CD4-positive, CD25-positive, alpha-beta regulatory T cell (primary cell): ENCODE results near the gene PHF19. TPM values are rescaled to one million over a fixed set of nuclear protein-coding genes. Genes with fewer than 3 reads are reported as not detected.

Experiments used
- ATAC-seq, 2 donors: fragments of 150-1000 bp; cut with Tn5 transposase; one replicate each; pipeline ENCODE4 v1.10.0; 2021; ENCODE audit warnings: low read depth in 2 of 2, moderate number of reproducible peaks in 2 of 2, moderate library complexity in 1 of 2
- DNase-seq, 3 donors: peaks; one replicate each; pipeline versions ENCODE4 v3.0.0 to v3.0.0-alpha.2; 2012 to 2022; ENCODE audit warnings: mixed read lengths in 1 of 3
- H3K27ac ChIP-seq: one replicate; pipeline ENCODE4 v1.7.0; 2013; ENCODE audit warnings: mild to moderate bottlenecking, low read length; ENCODE audit not compliant: insufficient read depth, poor library complexity, severe bottlenecking
- H3K27me3 ChIP-seq: one replicate; pipeline ENCODE4 v1.7.0; 2013; ENCODE audit warnings: low read length; ENCODE audit not compliant: control insufficient read depth, insufficient read depth
- H3K36me3 ChIP-seq: one replicate; pipeline ENCODE4 v1.7.0; 2013; ENCODE audit warnings: mild to moderate bottlenecking, low read length, moderate library complexity; ENCODE audit not compliant: control insufficient read depth, insufficient read depth
- H3K4me1 ChIP-seq: 2 replicates; pipeline ENCODE4 v1.7.0; 2013; ENCODE audit warnings: mild to moderate bottlenecking, low read length; ENCODE audit not compliant: insufficient read depth, control insufficient read depth, poor library complexity, severe bottlenecking
- H3K4me3 ChIP-seq: one replicate; pipeline ENCODE4 v1.7.0; 2013; ENCODE audit warnings: low read depth, mild to moderate bottlenecking, low read length, moderate library complexity
- H3K9me3 ChIP-seq, 2 experiments: 1 replicate in 1 of 2; 2 replicates in 1 of 2; pipeline ENCODE4 v1.7.0; 2013; ENCODE audit warnings: low read length in 2 of 2, mild to moderate bottlenecking in 1 of 2, moderate library complexity in 1 of 2; ENCODE audit not compliant: control insufficient read depth in 2 of 2
- H3K27ac Mint-ChIP-seq, 3 donors: one replicate each; pipeline ENCODE4 v1.8.0; 2020 to 2022; ENCODE audit warnings: mild to moderate bottlenecking in 3 of 3, mixed read lengths in 3 of 3, moderate library complexity in 2 of 3
- H3K27me3 Mint-ChIP-seq: one replicate; pipeline ENCODE4 v1.8.0; 2022; ENCODE audit warnings: mild to moderate bottlenecking, mixed read lengths
- H3K36me3 Mint-ChIP-seq: one replicate; pipeline ENCODE4 v1.8.0; 2020; ENCODE audit warnings: mixed read lengths
- H3K4me1 Mint-ChIP-seq, 4 donors: one replicate each; pipeline ENCODE4 v1.8.0; 2020 to 2022; ENCODE audit warnings: mixed read lengths in 4 of 4, mild to moderate bottlenecking in 1 of 4
- H3K4me3 Mint-ChIP-seq, 4 donors: one replicate each; pipeline ENCODE4 v1.8.0; 2020 to 2022; ENCODE audit warnings: mild to moderate bottlenecking in 4 of 4, mixed read lengths in 4 of 4, moderate library complexity in 3 of 4
- H3K9me3 Mint-ChIP-seq, 7 donors: one replicate each; pipeline ENCODE4 v1.8.0; 2020 to 2022; ENCODE audit warnings: mixed read lengths in 7 of 7, mild to moderate bottlenecking in 3 of 7, moderate library complexity in 2 of 7
- polyA plus RNA-seq, 4 donors: library from polyadenylated mRNA; unstranded; fragments of 300-500 nt; fragmentation: Illumina TruSeq; gene quantifications; one replicate each; pipeline ENCODE4 v1.2.3, GENCODE V29; 2021
- total RNA-seq: library from RNA; stranded (reverse); gene quantifications from one replicate; pipeline ENCODE4 v1.2.3, GENCODE V29; 2022

Gene PHF19
- total and polyA plus RNA-seq, 5 donors from 2014 or later: 21.4 to 149 (median 40.0) TPM

- H3K4me1 ChIP-seq: peaks cover 66% of the 10 kb centered on the region
- ATAC-seq (no peak), DNase-seq (peak in 1 of 3 donors; percentile 69)
- H3K4me3 ChIP-seq: peak overlapping the region; percentile 37
- H3K27me3 ChIP-seq: no peaks in the 10 kb centered on the region
- peaks cover 18 to 72% (median 46%) of the 10 kb centered on the region in 4 donors for H3K4me1 Mint-ChIP-seq
- H3K36me3 Mint-ChIP-seq: peaks cover 17% of the 10 kb centered on the region
- H3K27ac Mint-ChIP-seq: peak overlapping the region; percentile 66 to 87 (median 87)
- H3K9me3 ChIP-seq: no peaks in the 10 kb centered on the region
- no peaks in the 10 kb centered on the region for H3K27me3 Mint-ChIP-seq
- H3K36me3 ChIP-seq: peaks cover 43% of the 10 kb centered on the region
- H3K9me3 Mint-ChIP-seq: peaks cover 0 to 1% (median 0%) of the 10 kb centered on the region in 7 donors
- peak overlapping the region in 3 of 4 donors; percentile 7 to 89 (median 68) for H3K4me3 Mint-ChIP-seq
- peak overlapping the region; percentile 58 for H3K27ac ChIP-seq
Measured at GRCh38 chr9:120872791-120873502, 4.0 kb downstream of the PHF19 start.

GRCh38 chr9:120870206-120870605, 6.8 kb downstream of the PHF19 start:
- H3K4me1 ChIP-seq: peaks cover 46% of the 10 kb centered on the region
- H3K4me3 Mint-ChIP-seq: peak overlapping the region in 2 of 4 donors; percentile 28 to 79
- peaks cover 64% of the 10 kb centered on the region for H3K36me3 ChIP-seq
- peaks cover 26% of the 10 kb centered on the region for H3K36me3 Mint-ChIP-seq
- H3K27me3 ChIP-seq: no peaks in the 10 kb centered on the region
- no peak overlapping the region for H3K4me3 ChIP-seq
- DNase-seq (no peak), ATAC-seq (no peak)
- H3K27ac Mint-ChIP-seq: peak overlapping the region; percentile 84 to 97 (median 92)
- no peaks in the 10 kb centered on the region for H3K27me3 Mint-ChIP-seq
- peaks cover 0 to 1% (median 0%) of the 10 kb centered on the region in 7 donors for H3K9me3 Mint-ChIP-seq
- peaks cover 8 to 58% (median 36%) of the 10 kb centered on the region in 4 donors for H3K4me1 Mint-ChIP-seq
- no peaks in the 10 kb centered on the region for H3K9me3 ChIP-seq
- H3K27ac ChIP-seq: peak overlapping the region; percentile 90

- Mint-ChIP-seq H3K27ac (peak overlapping the region; percentile 92 to 98 (median 97)), H3K4me3 (peak overlapping the region in 3 of 4 donors; percentile 39 to 94 (median 93)), H3K27me3 (no peaks in the 10 kb centered on the region), H3K4me1 (peaks cover 6 to 54% (median 33%) of the 10 kb centered on the region in 4 donors), H3K9me3 (peaks cover 0 to 1% (median 0%) of the 10 kb centered on the region in 7 donors), H3K36me3 (peaks cover 26% of the 10 kb centered on the region)
- H3K36me3 ChIP-seq: peaks cover 65% of the 10 kb centered on the region
- DNase-seq (no peak), ATAC-seq (no peak)
- no peaks in the 10 kb centered on the region for H3K27me3 ChIP-seq
- H3K4me3 ChIP-seq: peak overlapping the region; percentile 53
- no peaks in the 10 kb centered on the region for H3K9me3 ChIP-seq
- peak overlapping the region; percentile 90 for H3K27ac ChIP-seq
- H3K4me1 ChIP-seq: peaks cover 45% of the 10 kb centered on the region
Measured at GRCh38 chr9:120869726-120870125, 7.3 kb downstream of the PHF19 start.

- H3K27ac ChIP-seq: peak overlapping the region; percentile 90
- peaks cover 43% of the 10 kb centered on the region for H3K4me1 ChIP-seq
- DNase-seq (no peak), ATAC-seq (no peak)
- peaks cover 0 to 1% (median 0%) of the 10 kb centered on the region in 7 donors for H3K9me3 Mint-ChIP-seq
- H3K27me3 Mint-ChIP-seq: no peaks in the 10 kb centered on the region
- peak overlapping the region; percentile 92 to 98 (median 97) for H3K27ac Mint-ChIP-seq
- peaks cover 6 to 50% (median 30%) of the 10 kb centered on the region in 4 donors for H3K4me1 Mint-ChIP-seq
- peaks cover 23% of the 10 kb centered on the region for H3K36me3 Mint-ChIP-seq
- H3K27me3 ChIP-seq: no peaks in the 10 kb centered on the region
- H3K36me3 ChIP-seq: peaks cover 63% of the 10 kb centered on the region
- H3K4me3 Mint-ChIP-seq: peak overlapping the region; percentile 79 to 94 (median 90)
- H3K4me3 ChIP-seq: peak overlapping the region; percentile 53
- no peaks in the 10 kb centered on the region for H3K9me3 ChIP-seq
Measured at GRCh38 chr9:120869360-120869687, 7.7 kb downstream of the PHF19 start.

- H3K36me3 ChIP-seq: peaks cover 60% of the 10 kb centered on the region
- H3K4me3 ChIP-seq: peak overlapping the region; percentile 66
- peak overlapping the region; percentile 86 to 94 (median 90) for H3K4me3 Mint-ChIP-seq
- H3K27ac ChIP-seq: peak overlapping the region; percentile 90
- ATAC-seq: peak; percentile 86
- peaks cover 28% of the 10 kb centered on the region for H3K36me3 Mint-ChIP-seq
- peak overlapping the region; percentile 93 to 98 (median 97) for H3K27ac Mint-ChIP-seq
- H3K4me1 ChIP-seq: peaks cover 38% of the 10 kb centered on the region
- no peaks in the 10 kb centered on the region for H3K27me3 ChIP-seq
- peak; percentile 94 to 97 (median 96) for DNase-seq
- no peaks in the 10 kb centered on the region for H3K9me3 ChIP-seq
- peaks cover 6 to 45% (median 27%) of the 10 kb centered on the region in 4 donors for H3K4me1 Mint-ChIP-seq
- H3K9me3 Mint-ChIP-seq: peaks cover 0 to 1% (median 0%) of the 10 kb centered on the region in 7 donors
- H3K27me3 Mint-ChIP-seq: no peaks in the 10 kb centered on the region
Measured at GRCh38 chr9:120868676-120869359, 8.2 kb downstream of the PHF19 start.

GRCh38 chr9:120868339-120868675, 8.7 kb downstream of the PHF19 start:
- H3K36me3 ChIP-seq: peaks cover 60% of the 10 kb centered on the region
- H3K9me3 ChIP-seq: no peaks in the 10 kb centered on the region
- peak overlapping the region; percentile 90 for H3K27ac ChIP-seq
- H3K27me3 ChIP-seq: no peaks in the 10 kb centered on the region
- Mint-ChIP-seq H3K4me1 (peaks cover 6 to 40% (median 22%) of the 10 kb centered on the region in 4 donors), H3K27ac (peak overlapping the region; percentile 93 to 97 (median 94)), H3K4me3 (peak overlapping the region; percentile 69 to 87 (median 80)), H3K36me3 (peaks cover 30% of the 10 kb centered on the region), H3K9me3 (peaks cover 0 to 1% (median 0%) of the 10 kb centered on the region in 7 donors), H3K27me3 (no peaks in the 10 kb centered on the region)
- peaks cover 33% of the 10 kb centered on the region for H3K4me1 ChIP-seq
- H3K4me3 ChIP-seq: peak overlapping the region; percentile 66
- ATAC-seq (peak; percentile 17 to 29), DNase-seq (no peak)

GRCh38 chr9:120867676-120868338, 9.2 kb downstream of the PHF19 start:
- H3K36me3 ChIP-seq: peaks cover 58% of the 10 kb centered on the region
- DNase-seq (no peak), ATAC-seq (no peak)
- peaks cover 2 to 35% (median 17%) of the 10 kb centered on the region in 4 donors for H3K4me1 Mint-ChIP-seq
- no peaks in the 10 kb centered on the region for H3K27me3 Mint-ChIP-seq
- peak overlapping the region; percentile 93 to 97 (median 94) for H3K27ac Mint-ChIP-seq
- peak overlapping the region; percentile 66 for H3K4me3 ChIP-seq
- H3K4me3 Mint-ChIP-seq: peak overlapping the region; percentile 69 to 87 (median 80)
- peak overlapping the region; percentile 90 for H3K27ac ChIP-seq
- H3K9me3 ChIP-seq: no peaks in the 10 kb centered on the region
- peaks cover 0 to 1% (median 0%) of the 10 kb centered on the region in 7 donors for H3K9me3 Mint-ChIP-seq
- peaks cover 32% of the 10 kb centered on the region for H3K36me3 Mint-ChIP-seq
- H3K4me1 ChIP-seq: peaks cover 28% of the 10 kb centered on the region
- H3K27me3 ChIP-seq: no peaks in the 10 kb centered on the region
